Measurements from ENCODE around the gene USP12.
A peak's percentile ranks its signal among the peaks of the same experiment; 100 is the strongest.

USP12 gene

DNA sequence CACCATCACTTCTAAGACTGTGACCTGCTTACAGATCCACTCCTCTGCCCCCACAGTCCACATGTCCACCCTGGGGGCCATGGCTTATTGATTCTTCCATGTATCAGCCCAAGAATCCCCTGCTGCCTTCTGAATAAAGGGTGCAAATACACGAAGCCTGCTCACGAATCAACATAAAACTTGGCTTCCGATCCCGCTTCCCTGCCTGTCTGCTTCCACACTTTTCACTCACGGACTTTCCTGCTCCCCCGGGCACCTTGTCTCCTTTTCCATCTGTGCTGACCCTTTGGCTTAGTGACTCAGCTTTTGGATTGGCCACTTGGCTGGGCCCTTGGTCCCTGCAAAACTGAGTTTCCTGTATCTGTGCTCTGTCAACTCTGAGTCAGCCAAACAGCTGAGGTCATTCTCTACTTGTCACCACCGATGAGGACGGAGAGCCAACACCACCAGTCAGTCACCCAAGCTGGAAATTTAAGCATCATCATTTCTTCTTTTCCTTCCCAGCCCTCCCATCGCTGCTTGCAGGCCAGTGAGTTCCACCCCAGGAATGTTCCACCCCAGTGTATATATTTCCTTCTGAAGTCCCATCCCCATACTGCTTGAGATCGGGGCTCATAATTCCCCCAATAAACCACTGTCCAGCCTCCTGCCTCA is 11.4 kb upstream of the USP12 start:
- DNase-seq = no peak

DNA sequence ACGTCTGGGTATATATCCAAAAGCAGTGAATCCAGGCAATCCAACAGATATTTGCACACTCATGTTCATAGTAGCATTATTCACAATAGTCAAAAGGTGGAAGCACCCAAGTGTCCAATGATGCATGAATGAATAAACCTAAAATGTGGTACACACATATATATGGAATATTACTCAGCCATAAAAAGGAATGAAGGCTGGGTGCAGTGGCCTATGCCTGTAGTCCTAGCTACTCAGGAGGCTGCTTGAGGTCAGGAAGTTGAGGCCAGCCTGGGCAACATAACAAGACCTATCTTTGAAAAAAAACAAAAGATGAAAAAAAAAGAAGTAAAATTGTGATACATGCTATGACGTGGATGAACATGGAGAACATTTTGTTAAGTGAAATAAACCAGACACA is 10.4 kb upstream of the USP12 start:
- DNase-seq = no peak

DNA sequence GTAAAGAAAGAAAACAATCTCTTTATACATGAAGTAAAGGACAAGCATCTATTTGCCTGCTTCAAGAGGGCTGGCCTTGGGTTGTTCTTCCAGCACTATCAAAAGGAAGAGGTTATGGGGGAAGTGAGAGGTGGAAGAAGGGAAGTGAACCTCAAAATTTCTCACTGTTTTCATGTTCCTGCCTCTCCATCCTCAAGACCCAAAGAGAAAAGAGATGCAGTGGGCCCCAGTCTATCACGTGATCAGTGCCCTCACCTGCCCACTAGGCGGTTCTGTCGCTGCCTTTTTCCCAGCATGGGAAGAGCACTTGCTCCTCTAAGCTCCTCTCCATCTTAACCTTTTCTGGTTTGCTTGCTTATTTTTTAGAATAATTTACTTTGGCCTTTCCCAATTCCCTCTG is 6.2 kb upstream of the USP12 start:
- DNase-seq = peak; percentile 17

DNA sequence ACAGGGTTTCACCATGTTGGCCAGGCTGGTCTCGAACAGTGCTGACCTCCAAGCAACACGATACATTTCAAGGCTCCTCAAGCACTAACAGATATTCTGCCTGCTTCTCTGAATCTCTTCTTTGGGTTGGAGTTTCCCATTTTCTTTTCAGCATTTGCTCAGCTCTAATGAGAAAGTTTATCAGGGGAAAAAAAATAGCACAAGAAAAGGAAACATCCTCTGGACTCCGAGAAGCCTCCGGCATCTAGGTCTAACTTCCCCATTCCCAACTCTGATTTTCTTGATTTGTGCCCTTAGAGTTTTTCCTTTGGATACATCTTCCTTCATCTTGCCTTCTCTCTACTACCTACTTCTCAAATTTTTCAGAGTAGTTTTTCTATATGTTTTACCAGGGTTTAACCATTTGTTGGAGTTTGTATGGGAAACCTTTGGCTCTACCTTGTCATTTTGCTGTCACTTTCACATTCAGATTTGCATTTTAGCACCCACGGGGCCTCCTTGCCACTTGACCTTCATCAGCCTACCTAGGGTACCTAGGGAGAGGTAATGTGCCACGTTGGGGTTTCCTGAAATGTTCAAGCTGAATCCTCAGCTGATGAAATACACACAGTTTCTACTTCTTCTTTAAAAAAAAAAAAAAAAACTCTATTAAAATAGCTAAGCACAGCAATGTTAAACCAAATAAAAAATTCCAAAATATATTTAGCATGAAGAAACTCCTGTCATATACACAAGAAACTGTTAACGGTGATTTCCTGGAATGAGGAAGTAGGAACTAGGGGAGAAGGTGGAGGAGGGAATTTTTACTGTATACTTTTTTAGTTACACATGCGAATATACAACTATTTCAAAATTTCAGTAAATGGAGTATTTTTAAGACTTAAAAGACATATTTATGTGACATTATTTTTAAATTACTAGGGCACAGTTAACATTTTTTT is 5.1 kb upstream of the USP12 start:
- no peak for DNase-seq

DNA sequence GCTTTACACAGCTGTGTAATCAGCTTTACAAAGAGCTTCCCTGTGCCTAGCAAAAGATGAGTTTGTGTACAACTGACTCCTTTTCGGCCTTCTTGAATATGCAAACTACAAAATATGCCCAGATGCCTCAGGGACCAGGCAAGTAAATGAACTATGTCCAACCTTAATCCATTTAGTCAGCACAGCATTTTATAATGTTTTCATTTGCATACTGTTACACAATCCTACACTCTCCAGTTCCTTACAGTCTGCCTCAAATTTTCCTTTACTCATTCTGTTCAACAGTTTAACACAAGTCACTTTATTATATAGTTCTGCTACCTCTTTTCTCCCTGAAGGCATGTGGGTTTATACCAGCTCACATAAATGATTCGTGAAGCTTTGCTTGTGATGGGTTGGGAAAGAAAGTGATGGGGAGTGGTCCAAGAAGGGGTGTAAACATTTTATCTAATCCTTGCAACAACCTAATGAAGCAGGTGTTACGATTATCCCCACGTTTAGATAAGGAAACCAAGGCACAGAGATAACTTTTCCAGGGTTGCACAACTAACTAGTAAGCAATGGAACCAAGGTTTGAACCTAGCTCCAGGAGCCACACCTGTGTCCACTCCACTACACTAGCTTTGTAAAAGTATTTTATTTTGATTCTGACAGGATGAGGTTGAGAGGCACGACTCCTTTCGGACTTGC is 3.3 kb upstream of the USP12 start:
- DNase-seq = no peak

DNA sequence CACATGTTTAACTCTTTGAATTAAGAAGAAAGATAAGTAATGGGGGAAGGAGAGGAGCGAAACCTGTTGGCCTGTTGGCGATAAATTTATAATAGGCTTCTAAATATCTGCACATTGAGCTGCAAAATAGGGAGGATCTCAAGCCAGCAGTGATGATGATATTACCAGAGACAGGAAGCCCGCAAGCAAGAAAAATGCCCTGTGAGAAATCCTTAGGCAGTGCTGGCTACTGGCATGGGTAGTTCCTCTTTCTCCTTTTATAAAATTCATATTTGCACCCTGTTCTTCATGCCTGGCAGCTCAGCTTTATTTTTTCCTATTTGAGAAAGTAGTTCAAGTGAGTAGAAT is 858 bp upstream of the USP12 start:
- DNase-seq = peak; percentile 28

DNA sequence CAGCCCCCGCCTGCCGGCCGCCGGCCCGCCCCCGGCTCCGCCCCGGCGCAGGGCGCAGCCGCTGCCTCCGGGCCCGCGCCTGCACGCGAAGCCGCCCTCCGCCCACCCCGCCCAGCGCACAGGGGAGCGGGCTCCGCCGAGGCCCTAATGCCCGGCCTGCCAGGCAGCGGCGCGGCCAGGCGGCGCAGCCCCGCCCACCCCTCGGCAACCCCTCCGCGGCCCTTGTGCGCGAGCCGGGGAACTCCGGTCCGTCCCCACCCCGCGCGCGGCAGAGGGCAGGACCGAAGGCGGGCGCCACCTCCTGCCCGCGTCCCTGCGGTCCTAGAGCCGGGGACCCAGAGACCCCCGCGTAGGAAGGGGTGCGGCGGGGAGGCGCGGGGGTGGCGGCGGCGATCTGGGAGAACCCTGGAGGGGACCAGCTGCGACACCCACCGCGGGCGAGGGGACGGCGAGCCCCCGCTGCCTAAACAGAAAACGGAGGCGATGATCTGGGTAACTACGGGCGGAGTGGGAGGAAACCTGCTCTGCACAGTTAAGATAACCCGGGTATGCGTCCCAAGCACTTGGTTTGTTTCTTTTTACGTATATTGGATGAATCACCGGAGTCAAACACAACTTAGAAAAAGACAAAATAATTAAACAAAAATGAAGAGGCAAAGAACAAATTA is 350 bp upstream of the USP12 start:
- DNase-seq = peak; percentile 93

DNA sequence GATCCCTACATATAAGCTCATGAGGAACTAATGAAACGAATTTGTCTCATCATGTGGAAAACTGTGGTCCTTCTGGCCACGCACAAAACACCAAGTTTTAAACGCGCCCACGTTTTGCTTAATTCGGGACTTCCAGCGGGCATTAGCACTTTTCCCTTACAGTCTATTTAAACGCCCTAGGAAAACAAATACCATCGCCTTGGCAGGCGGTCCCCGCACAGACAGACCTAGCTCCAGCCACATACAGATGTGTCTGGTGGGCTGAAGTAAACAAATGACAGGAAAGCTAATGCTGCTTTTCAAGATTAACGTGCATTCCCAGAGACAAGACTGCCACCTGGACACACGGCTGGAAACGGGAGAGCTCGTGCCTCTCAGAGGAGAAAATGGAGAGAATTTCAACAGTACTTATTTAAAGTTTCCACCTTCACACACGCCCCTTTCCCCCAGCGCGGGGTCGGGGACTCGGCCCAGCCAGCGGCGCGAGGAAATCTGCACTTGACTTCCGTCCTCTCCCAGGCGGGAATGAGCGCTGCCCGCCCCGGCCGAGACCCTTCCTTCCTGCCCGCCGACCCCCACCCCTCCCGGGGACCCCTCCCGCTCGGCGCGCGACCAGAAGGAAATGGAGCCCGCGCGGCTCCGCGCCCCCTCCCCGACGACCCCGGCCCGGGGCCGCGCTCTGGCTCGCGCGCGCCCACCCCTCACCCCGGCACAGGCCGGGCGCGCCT is 931 bp downstream of the USP12 start:
- DNase-seq = peak; percentile 72

DNA sequence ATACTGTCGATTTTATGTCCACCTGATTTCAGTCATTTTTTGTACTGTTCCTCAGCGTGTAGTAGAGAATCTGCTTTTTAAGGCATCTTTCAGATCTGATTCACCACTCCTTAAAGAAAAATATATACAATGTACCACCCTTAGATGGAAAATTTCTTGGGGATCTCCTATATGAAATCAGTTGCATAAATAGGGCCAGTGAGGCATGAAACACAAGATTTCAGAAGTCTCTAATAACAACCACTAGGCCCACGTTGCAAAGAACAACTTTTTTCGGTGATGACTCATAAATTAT is 1.4 kb downstream of the USP12 start:
- DNase-seq = no peak

DNA sequence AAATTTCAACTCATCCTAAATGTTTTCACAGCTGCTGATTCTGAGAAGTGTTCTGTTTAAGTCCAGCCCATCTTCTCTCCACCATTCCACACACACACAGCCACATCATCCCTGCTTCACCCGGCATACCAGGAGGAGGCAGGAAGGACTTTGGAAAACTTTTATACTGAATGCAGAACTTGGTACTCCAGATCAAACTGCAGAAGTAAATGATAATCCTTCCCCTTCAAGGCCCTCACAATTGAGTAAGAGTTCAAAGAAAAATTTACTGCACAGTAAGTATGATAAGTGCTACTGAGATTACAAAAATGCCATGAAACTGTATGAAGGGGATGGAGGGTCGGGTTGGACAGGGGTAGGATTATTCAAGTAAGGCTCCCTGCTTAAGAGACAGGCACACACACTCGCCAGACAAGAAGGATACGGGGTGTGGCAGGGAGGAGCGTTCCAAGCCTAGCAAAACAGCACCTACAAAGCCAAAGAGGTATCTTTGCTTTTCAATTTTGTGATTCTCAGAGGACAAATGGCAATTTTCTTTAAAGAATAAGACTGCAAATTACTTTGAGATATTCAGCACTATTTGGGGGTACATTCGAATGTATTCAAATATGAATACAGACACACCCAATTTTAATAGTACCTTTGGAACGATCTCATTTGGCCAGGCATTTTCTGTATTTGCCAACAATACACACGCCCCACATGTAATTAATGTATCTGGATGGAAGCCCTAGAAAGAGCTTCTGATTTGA is 2.5 kb downstream of the USP12 start:
- no peak for DNase-seq

DNA sequence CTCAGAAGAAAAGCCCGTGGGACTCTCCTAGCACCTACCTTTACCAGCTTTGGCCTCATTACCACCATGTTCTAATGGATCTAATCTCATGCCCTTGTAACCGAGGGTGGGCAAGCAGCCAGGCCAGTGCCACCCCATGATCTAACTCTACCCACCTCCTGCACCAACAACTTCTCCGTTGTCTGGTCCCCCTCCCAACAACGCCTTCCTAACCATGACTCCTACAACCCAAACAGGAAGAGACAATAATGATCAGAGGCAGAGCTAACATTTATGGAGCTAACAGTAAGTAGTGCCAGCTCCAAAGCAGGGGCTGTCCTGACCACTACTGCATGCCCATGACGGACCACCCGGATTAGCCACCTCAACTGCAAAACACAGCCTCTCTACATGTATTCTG is 3.5 kb downstream of the USP12 start:
- DNase-seq = no peak

DNA sequence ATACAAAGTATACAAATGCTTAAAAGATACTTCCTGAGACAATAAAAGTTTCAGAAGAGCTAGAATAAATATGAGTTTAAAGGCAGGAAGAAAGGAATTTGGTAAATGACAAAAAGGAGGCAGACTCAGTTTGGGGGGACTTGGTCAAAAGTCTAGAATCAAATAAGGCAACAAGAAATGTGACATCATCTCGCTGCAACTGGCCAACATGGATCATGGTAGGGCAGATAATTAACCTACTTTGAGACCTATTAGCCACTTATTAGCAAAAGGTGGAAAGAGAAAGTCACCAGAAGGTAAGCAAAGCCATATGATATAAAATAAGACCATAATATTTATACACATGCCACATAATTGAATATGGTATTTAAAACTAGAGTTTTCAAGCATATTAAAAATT is 5.3 kb downstream of the USP12 start:
- DNase-seq = no peak

DNA sequence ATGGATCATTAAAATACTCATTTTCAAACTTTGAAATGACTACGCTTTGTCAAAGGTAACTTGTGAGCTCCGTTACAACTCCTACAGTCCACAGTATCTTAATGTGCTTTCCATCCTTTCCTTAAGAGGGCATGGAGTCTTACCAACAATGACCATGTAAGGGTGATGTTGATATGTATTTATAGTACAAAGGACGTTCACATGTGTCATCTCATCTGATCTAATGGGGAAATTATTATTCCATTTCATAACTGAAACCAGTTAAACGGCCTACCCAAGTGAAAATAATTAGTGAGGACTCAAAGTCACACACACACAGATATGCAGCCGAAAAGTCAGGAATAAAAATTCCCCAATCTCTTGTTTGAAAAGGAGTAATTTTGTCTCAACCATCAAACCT is 9.6 kb downstream of the USP12 start:
- DNase-seq = no peak

DNA sequence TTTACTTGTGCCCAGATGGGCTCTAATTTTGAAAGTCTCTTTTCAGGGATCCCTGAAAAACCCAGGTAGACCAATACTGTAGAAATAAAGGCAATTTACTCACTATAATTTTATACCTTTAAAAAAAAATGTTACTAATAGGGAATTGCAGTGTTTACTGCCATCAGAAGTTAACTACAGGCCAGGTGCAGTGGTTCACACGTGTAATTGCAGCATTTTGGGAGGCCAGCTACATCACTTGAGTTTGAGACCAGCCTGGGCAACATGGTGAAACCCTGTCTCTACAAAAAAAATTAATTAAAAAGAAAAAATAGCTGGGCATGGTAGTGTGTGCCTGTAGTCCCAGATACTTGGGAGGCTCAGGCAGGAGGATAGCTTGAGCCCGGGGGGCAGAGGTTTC is 10.2 kb downstream of the USP12 start:
- DNase-seq = no peak

DNA sequence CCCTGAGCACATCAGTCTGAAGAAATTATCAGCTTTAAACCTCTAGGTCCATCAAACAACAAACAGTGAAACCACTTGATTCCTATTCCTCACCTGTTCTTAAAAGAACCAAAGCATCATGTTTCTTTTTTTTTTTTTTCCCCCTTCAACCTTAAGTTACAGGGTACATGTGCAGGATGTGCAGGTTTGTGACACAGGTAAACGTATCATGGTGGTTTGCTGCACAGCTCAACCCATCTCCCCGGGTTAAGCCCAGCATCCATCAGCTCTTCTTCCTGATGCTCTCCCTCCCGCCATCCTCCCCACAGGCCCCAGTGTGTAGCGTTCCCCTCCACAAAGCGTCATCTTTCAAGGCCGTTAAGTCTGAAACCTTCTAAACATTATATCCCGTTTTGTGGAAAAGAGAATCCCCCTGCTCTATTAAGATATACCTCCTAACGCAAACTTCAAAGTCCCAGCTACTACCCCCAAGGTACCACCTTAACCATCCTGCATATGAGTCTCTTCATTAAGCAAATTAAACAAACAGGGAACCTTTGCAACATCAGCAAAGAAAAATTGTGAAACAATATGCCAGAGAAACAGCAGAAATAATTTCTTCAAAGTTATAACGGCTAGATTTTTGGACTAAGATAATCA is 10.8 kb downstream of the USP12 start:
- no peak for DNase-seq

DNA sequence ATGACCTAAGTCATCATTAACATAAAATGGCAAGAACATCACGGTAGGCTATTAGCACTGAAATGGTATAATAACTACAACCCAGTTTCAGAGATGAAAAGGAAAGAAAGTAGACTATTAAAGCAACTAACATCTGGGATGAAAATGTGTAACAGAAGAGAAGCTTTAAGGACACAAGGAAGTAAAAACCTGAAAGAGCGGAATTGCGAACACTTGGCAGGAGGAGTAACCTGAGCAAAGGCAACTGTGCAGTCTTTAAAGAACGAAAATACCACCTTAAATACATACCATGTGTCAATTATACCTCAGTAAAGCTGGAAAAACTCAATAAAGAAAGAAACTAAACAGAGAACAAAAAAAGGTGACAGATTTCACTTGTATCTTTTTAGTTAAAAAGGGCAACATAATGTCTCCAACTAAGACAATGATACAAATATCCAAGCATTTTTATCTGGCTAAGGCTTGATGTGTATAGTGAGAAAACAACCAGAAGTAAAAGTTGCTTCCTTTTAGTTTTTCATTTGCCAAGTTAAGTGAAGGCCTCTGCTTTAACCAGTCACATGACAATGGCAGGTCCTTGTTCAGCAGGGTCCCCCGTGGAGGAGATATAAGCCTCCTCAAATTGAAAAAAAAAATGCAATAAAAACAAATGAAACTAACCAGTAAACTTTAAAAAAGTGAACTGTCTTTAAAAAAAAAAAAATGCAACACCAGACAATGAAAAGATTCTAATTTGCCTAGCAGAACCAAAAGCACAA is 11.6 kb downstream of the USP12 start:
- DNase-seq = no peak

DNA sequence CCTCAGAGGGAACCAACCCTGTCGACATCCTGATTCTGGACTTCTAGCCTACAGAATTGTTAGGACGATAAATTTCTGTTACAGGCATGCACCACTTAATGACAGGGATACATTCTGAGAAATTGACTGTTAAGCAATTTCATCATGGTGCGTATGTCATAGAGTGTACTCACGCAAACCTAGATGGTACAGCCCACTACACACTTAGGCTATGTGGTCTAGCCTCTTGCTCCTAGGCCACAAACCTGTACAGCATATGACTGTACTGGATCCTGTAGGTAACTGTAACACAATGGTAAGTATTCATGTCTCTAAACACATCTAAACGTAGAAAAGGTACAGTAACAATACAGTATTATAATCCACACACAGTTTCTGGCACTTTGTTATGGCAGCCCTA is 13.3 kb downstream of the USP12 start:
- DNase-seq = no peak

DNA sequence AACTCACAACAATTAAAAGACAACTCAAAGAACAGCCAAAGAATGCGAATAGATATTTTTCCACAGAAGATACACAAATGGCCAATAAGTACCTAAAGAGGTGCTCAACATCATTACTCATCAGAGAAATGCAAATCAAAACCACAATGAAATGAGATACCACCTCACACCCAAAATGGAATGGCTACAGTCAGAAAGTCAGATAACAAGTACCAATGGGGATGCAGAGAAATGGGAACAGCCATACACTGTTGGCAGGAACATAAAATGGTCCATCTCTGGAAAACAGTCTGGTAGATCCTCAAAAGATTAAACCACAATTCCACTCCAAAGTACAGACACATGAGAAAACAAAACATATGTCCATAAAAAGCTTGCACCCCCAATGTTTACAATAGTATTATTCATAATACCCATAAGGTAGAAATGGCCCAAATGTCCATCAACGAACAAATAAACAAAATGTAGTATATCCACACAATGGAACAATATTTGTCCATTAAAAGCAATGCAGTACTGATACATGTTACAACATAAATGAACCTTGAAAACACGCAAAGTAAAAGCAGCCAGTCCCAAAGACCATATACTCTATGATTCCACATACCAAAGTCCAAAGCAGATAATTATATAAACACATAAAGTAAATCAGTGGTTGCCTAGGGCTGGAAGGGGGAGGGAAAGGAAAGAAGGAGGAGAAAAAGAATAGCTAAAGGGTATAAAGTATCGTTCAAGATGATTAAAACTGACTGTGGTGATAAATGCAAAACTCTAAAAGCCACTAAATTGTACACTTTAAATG is 19.6 kb downstream of the USP12 start:
- DNase-seq = no peak

DNA sequence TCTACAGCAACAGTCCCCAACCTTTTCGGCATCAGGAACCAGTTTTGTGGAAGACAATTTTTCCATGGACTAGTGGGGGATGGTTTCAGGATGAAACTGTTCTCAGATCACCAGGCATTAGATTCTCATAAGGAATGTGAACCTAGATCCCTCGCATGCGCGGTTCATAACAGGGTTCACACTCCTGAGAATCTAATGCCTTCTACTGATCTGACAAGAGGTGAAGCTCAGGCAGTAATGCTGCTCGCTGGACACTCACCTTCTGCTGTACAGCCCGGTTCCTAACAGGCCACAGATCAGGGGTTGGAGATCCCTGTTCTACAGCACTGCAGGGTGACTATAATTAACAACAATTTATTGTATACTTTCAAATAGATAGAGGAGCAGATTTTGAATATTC is 21.9 kb downstream of the USP12 start:
- DNase-seq = no peak

DNA sequence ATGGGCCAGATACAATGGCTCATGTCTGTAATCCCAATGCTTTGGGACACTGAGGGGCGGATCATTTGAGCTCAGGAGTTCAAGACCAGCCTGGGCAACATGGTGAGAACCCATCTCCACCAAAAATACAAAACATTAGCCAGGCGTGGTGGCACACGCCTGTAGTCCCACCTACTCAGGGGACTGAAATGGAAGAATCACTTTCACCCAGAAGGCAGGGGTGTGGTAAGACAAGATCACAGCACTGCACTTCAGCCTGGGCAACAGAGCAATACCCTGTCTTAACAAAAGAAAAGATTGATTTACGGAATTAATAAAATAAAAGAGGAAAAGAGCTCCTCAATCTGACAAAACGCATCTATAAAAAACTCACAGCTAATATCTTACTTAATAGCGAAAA is 22.7 kb downstream of the USP12 start:
- DNase-seq = no peak
